HG03045 (cell line): ENCODE measurements around the gene ENPP1.

Source experiments
- ATAC-seq: cut with Tn5 transposase; IDR thresholded peaks from one replicate; pipeline ENCODE4 v1.9.1; 2021; ENCODE audit warnings: mild to moderate bottlenecking, moderate library complexity; ENCODE audit not compliant: unreplicated experiment

Gene ENPP1

GRCh38 chr6:131784561-131784960 lies 23.3 kb upstream of the ENPP1 start:
- no peak for ATAC-seq

- no peak for ATAC-seq
These were observed 20.7 kb upstream of the ENPP1 start for GRCh38 chr6:131787079-131787478.

- no peak for ATAC-seq
These were observed 19.8 kb upstream of the ENPP1 start for GRCh38 chr6:131787766-131788712.

- no peak for ATAC-seq
These were observed 18.6 kb upstream of the ENPP1 start for GRCh38 chr6:131789219-131789618.

- no peak for ATAC-seq
These were observed 16.3 kb upstream of the ENPP1 start for GRCh38 chr6:131791476-131791875.

GRCh38 chr6:131792091-131792496 lies 15.7 kb upstream of the ENPP1 start:
- ATAC-seq: no peak

GRCh38 chr6:131795366-131795765 lies 12.5 kb upstream of the ENPP1 start:
- ATAC-seq: no peak

- ATAC-seq: no peak
These were observed 5.5 kb upstream of the ENPP1 start for GRCh38 chr6:131802347-131802746.

- ATAC-seq: no peak
These were observed 4.6 kb upstream of the ENPP1 start for GRCh38 chr6:131803007-131803769.

GRCh38 chr6:131804131-131804530 lies 3.7 kb upstream of the ENPP1 start:
- no peak for ATAC-seq

- no peak for ATAC-seq
These were observed 538 bp upstream of the ENPP1 start for GRCh38 chr6:131807321-131807643.

GRCh38 chr6:131808460-131809269 lies 845 bp downstream of the ENPP1 start:
- no peak for ATAC-seq

- no peak for ATAC-seq
These were observed 3.7 kb downstream of the ENPP1 start for GRCh38 chr6:131811500-131811899.

- no peak for ATAC-seq
These were observed 6.2 kb downstream of the ENPP1 start for GRCh38 chr6:131813991-131814390.

GRCh38 chr6:131816869-131817268 lies 9.0 kb downstream of the ENPP1 start:
- ATAC-seq: no peak

- no peak for ATAC-seq
These were observed 11.8 kb downstream of the ENPP1 start for GRCh38 chr6:131819572-131820124.

GRCh38 chr6:131821010-131821807 lies 13.4 kb downstream of the ENPP1 start:
- no peak for ATAC-seq

GRCh38 chr6:131822119-131822518 lies 14.3 kb downstream of the ENPP1 start:
- no peak for ATAC-seq

- no peak for ATAC-seq
These were observed 15.6 kb downstream of the ENPP1 start for GRCh38 chr6:131823276-131823902.

- no peak for ATAC-seq
These were observed 18.1 kb downstream of the ENPP1 start for GRCh38 chr6:131825946-131826345.
